ENCODE results near the gene PCSK6. TPM values are rescaled to one million over a fixed set of nuclear protein-coding genes. Genes with fewer than 3 reads are reported as not detected.

PCSK6 gene
- polyA plus RNA-seq, 3 donors: 0.05 to 0.10 TPM; not detected in 1

- Histone ChIP-seq H2AFZ (ENCODE audit: insufficient read depth, low read depth, low read length, poor library complexity, severe bottlenecking) (peak within 1 kb of the TSS; percentile 98), H3K36me3 (replicated peaks in 1 of 2; ENCODE audit: control insufficient read depth in 1 of 2, insufficient read depth in 2 of 2, low read length in 2 of 2) (peaks cover 5 to 25% of the 10 kb centered on the region in 2 donors), H3K27ac (ENCODE audit: low read depth in 1 of 2, low read length in 2 of 2) (peak within 1 kb of the TSS; percentile 94 to 97), H3K4me3 (replicated peaks in 1 of 3; ENCODE audit: low read depth in 2 of 3, low read length in 3 of 3) (peak within 1 kb of the TSS; percentile 88 to 97 (median 93)), H3K27me3 (ENCODE audit: control insufficient read depth in 2 of 2, insufficient read depth in 2 of 2, low read length in 2 of 2) (no peaks in the 10 kb centered on the region), H3K4me1 (ENCODE audit: control insufficient read depth in 1 of 2, insufficient read depth in 2 of 2, low read length in 2 of 2) (peaks cover 22 to 26% of the 10 kb centered on the region in 2 donors), H3K9ac (ENCODE audit: insufficient read depth, low read length, poor library complexity, severe bottlenecking) (peak within 1 kb of the TSS; percentile 96), H3K9me3 (replicated peaks in 1 of 2; ENCODE audit: control insufficient read depth in 1 of 2, insufficient read depth in 1 of 2, low read length in 2 of 2) (no peaks in the 10 kb centered on the region), H3K4me2 (replicated peaks; ENCODE audit: extremely low read depth, low read length, poor library complexity, severe bottlenecking) (peak within 1 kb of the TSS; percentile 81), H3K79me2 (ENCODE audit: insufficient read depth, low read length) (peaks cover 57% of the 10 kb centered on the region), H4K20me1 (ENCODE audit: insufficient read depth, low read length) (peaks cover 28% of the 10 kb centered on the region)
- no peak for TF ChIP-seq CTCF (IDR thresholded peaks at IDR 0.05)
- intact Hi-C loops (cut with micrococcal nuclease): loop anchor here (1.0 to 5.0 kb wide), 4 partner anchors 152 to 427 kb away; partner anchors contain the start of genes TARS3 (in 1 of the 2) and TM2D3 (in 1 of the 2)
- Mint-ChIP-seq H3K27me3 (ENCODE audit: low read depth in 3 of 3) (no peaks in the 10 kb centered on the region), H3K27ac (peak within 1 kb of the TSS; percentile 88 to 98 (median 97)), H3K4me3 (peak within 1 kb of the TSS; percentile 94 to 98), H3K9me3 (no peaks in the 10 kb centered on the region), H3K4me1 (peaks cover 26% of the 10 kb centered on the region), H3K36me3 (peaks cover 16 to 18% of the 10 kb centered on the region in 2 donors)
- WGBS (ENCODE audit: insufficient coverage): 0% methylated on average over 85 of the region's 87 CpGs
- DNase-seq: peak; percentile 92 to 94 (median 94)
Measured at GRCh38 chr15:101294731-101295606, 194.5 kb downstream of the PCSK6 start, which contains the start of gene SNRPA1. Gene SNRPA1, minus strand, starts transcription at chr15:101295248. Its CDS starts 70 bp downstream, at chr15:101295178.

GRCh38 chr15:101293122-101293521 is 196.4 kb downstream of the PCSK6 start:
- H3K27me3 Mint-ChIP-seq (ENCODE audit: low read depth in 3 of 3): no peaks in the 10 kb centered on the region
- H3K4me3 ChIP-seq (replicated peaks in 1 of 3; ENCODE audit: low read depth in 2 of 3, low read length in 3 of 3): peak overlapping the region in 1 of 3 experiments; percentile 93
- H3K9me3 ChIP-seq (replicated peaks in 1 of 2; ENCODE audit: control insufficient read depth in 1 of 2, insufficient read depth in 1 of 2, low read length in 2 of 2): no peaks in the 10 kb centered on the region
- peaks cover 22 to 26% of the 10 kb centered on the region in 2 donors for H3K4me1 ChIP-seq (ENCODE audit: control insufficient read depth in 1 of 2, insufficient read depth in 2 of 2, low read length in 2 of 2)
- H3K9me3 Mint-ChIP-seq: no peaks in the 10 kb centered on the region
- no peak overlapping the region for H3K9ac ChIP-seq (ENCODE audit: insufficient read depth, low read length, poor library complexity, severe bottlenecking)
- peak overlapping the region in 3 of 7 donors; percentile 92 to 97 (median 97) for H3K27ac Mint-ChIP-seq
- peak overlapping the region; percentile 81 for H3K4me2 ChIP-seq (replicated peaks; ENCODE audit: extremely low read depth, low read length, poor library complexity, severe bottlenecking)
- intact Hi-C loops (cut with micrococcal nuclease): no loop called here
- H3K36me3 ChIP-seq (replicated peaks in 1 of 2; ENCODE audit: control insufficient read depth in 1 of 2, insufficient read depth in 2 of 2, low read length in 2 of 2): peaks cover 11 to 40% of the 10 kb centered on the region in 2 donors
- no peaks in the 10 kb centered on the region for H3K27me3 ChIP-seq (ENCODE audit: control insufficient read depth in 2 of 2, insufficient read depth in 2 of 2, low read length in 2 of 2)
- TF ChIP-seq CTCF (IDR thresholded peaks at IDR 0.05): no peak
- H4K20me1 ChIP-seq (ENCODE audit: insufficient read depth, low read length): peaks cover 45% of the 10 kb centered on the region
- no peak for DNase-seq
- no peak overlapping the region for H2AFZ ChIP-seq (ENCODE audit: insufficient read depth, low read depth, low read length, poor library complexity, severe bottlenecking)
- peaks cover 29 to 34% of the 10 kb centered on the region in 2 donors for H3K36me3 Mint-ChIP-seq
- H3K4me1 Mint-ChIP-seq: peaks cover 26% of the 10 kb centered on the region
- H3K79me2 ChIP-seq (ENCODE audit: insufficient read depth, low read length): peaks cover 75% of the 10 kb centered on the region
- H3K27ac ChIP-seq (ENCODE audit: low read depth in 1 of 2, low read length in 2 of 2): peak overlapping the region in 1 of 2 donors; percentile 94
- H3K4me3 Mint-ChIP-seq: peak overlapping the region; percentile 94 to 98
- WGBS (ENCODE audit: insufficient coverage): 85% methylated on average over 8 of the region's 10 CpGs

Data from CD14-positive monocyte (primary cell).